HG02588 (cell line): ENCODE results near the gene SH2D1A.
"Not testable (repeated sequence)": the region's sequence is repeated elsewhere in the genome, so short reads cannot be mapped to it uniquely, and the experiment has no call there.

Experiments
- ATAC-seq: cut with Tn5 transposase; IDR thresholded peaks from one replicate; pipeline ENCODE4 v1.9.1; 2021; ENCODE audit warnings: mild to moderate bottlenecking, moderate library complexity; ENCODE audit not compliant: unreplicated experiment

SH2D1A gene

GRCh38 chrX:124348885-124349453, 2.6 kb downstream of the SH2D1A start:
- no peak for ATAC-seq

GRCh38 chrX:124354648-124355047, 8.3 kb downstream of the SH2D1A start:
- no peak for ATAC-seq

- ATAC-seq: no peak
Measured at GRCh38 chrX:124358800-124359383, 12.5 kb downstream of the SH2D1A start.

GRCh38 chrX:124362072-124362471, 15.7 kb downstream of the SH2D1A start:
- ATAC-seq: no peak

GRCh38 chrX:124362761-124363160, 16.4 kb downstream of the SH2D1A start:
- ATAC-seq: no peak

GRCh38 chrX:124369722-124370121, 23.4 kb downstream of the SH2D1A start:
- no peak for ATAC-seq

- no peak for ATAC-seq
Measured at GRCh38 chrX:124373348-124373747, 27.0 kb downstream of the SH2D1A start.

- ATAC-seq: no peak
Measured at GRCh38 chrX:124378643-124379042, 32.3 kb downstream of the SH2D1A start.

- no peak for ATAC-seq
Measured at GRCh38 chrX:124383354-124383753, 37.0 kb downstream of the SH2D1A start.

GRCh38 chrX:124386401-124386800, 40.0 kb downstream of the SH2D1A start:
- no peak for ATAC-seq

GRCh38 chrX:124388562-124388961, 42.2 kb downstream of the SH2D1A start:
- ATAC-seq: no peak

GRCh38 chrX:124392794-124393193, 46.4 kb downstream of the SH2D1A start:
- ATAC-seq: no peak

GRCh38 chrX:124393238-124393637, 46.9 kb downstream of the SH2D1A start:
- ATAC-seq: no peak

- no peak for ATAC-seq
Measured at GRCh38 chrX:124393659-124394058, 47.3 kb downstream of the SH2D1A start.

GRCh38 chrX:124395145-124395880, 49.0 kb downstream of the SH2D1A start:
- ATAC-seq: no peak

GRCh38 chrX:124401696-124402095, 55.3 kb downstream of the SH2D1A start:
- no peak for ATAC-seq

- ATAC-seq: no peak
Measured at GRCh38 chrX:124405868-124406267, 59.5 kb downstream of the SH2D1A start.

- ATAC-seq: no peak
Measured at GRCh38 chrX:124406294-124407014, 60.1 kb downstream of the SH2D1A start.

GRCh38 chrX:124407226-124407625, 60.9 kb downstream of the SH2D1A start:
- ATAC-seq: no peak

- ATAC-seq: not testable (repeated sequence)
Measured at GRCh38 chrX:124408380-124408779, 62.0 kb downstream of the SH2D1A start.

GRCh38 chrX:124413244-124413643, 66.9 kb downstream of the SH2D1A start:
- ATAC-seq: no peak

GRCh38 chrX:124414281-124414680, 67.9 kb downstream of the SH2D1A start:
- no peak for ATAC-seq
